Lower lobe of right lung (tissue), 2 donors: ENCODE data around the gene OR2V1. TPM values are rescaled to one million over a fixed set of nuclear protein-coding genes. Genes with fewer than 3 reads are reported as not detected.

Source experiments
- ATAC-seq, 2 donors: fragments of 200-7000 bp; cut with Tn5 transposase; one replicate each; pipeline ENCODE4 v1.9.1; 2020 to 2022; ENCODE audit warnings: mild to moderate bottlenecking in 2 of 2, moderate library complexity in 2 of 2
- DNase-seq: peaks from one replicate; pipeline ENCODE4 v3.0.0-alpha.2; 2020
- H3K27ac ChIP-seq: fragments of 200-600 bp; one replicate; pipeline ENCODE4 v1.8.0; 2022
- H3K27me3 ChIP-seq: fragments of 200-600 bp; one replicate; pipeline ENCODE4 v1.8.0; 2022; ENCODE audit warnings: low read depth
- H3K36me3 ChIP-seq: fragments of 200-600 bp; one replicate; pipeline ENCODE4 v1.8.0; 2022; ENCODE audit warnings: mild to moderate bottlenecking
- H3K4me1 ChIP-seq: fragments of 200-600 bp; one replicate; pipeline ENCODE4 v1.8.0; 2022
- H3K4me3 ChIP-seq: fragments of 200-600 bp; one replicate; pipeline ENCODE4 v1.8.0; 2022; ENCODE audit warnings: mild to moderate bottlenecking
- H3K9me3 ChIP-seq: fragments of 200-600 bp; one replicate; pipeline ENCODE4 v1.8.0; 2022
- intact Hi-C: fragments of 100-400 bp; cut with DNase I; formaldehyde crosslinking; loops from one replicate; pipeline ENCODE4 v1.11.0; 2022
- total RNA-seq: library from RNA; stranded (reverse); fragmentation: NEBNext Ultra II Directional; extraction: Animal tissue kit (Norgen Biotek cat#: 25700); gene quantifications from one replicate; pipeline ENCODE4 v1.2.1, GENCODE V29; 2021
- TF ChIP-seq, protein P1 (sequence below): fragments of 200-600 bp; IDR thresholded peaks from one replicate; pipeline ENCODE4 v1.8.0; 2022; ENCODE audit warnings: antibody characterized with exemption, mild to moderate bottlenecking
- donor health status: DM: no; HTN: yes; CAD: no; lungs with severe emphysema.

OR2V1 gene
- total RNA-seq, 1 donor from 2014 or later = not detected

DNA sequence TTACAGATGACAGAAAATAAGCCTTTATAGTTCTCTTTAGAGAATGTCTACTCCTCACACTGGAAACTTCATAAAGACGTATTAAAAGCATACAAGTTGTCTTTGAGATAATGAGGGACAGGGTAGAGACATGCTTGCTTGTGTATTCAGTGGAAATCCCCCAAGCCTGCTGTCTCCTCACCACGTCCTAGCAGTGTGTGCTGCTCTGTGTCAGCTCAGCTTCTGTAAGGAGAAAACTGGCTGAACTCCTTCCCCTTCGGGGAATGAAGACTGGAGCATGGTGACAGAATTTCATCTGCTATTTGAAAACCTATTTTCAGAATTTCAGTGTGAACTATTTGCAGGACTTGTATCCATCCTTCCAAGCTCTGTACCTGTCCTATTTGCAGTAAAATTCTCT lies 25.8 kb upstream of the OR2V1 start:
- Histone ChIP-seq H3K4me1 (peaks cover 6% of the 10 kb centered on the region), H3K36me3 (no peaks in the 10 kb centered on the region), H3K4me3 (no peak overlapping the region), H3K9me3 (no peaks in the 10 kb centered on the region), H3K27ac (no peak overlapping the region), H3K27me3 (no peaks in the 10 kb centered on the region)
- TF ChIP-seq, protein P1, sequence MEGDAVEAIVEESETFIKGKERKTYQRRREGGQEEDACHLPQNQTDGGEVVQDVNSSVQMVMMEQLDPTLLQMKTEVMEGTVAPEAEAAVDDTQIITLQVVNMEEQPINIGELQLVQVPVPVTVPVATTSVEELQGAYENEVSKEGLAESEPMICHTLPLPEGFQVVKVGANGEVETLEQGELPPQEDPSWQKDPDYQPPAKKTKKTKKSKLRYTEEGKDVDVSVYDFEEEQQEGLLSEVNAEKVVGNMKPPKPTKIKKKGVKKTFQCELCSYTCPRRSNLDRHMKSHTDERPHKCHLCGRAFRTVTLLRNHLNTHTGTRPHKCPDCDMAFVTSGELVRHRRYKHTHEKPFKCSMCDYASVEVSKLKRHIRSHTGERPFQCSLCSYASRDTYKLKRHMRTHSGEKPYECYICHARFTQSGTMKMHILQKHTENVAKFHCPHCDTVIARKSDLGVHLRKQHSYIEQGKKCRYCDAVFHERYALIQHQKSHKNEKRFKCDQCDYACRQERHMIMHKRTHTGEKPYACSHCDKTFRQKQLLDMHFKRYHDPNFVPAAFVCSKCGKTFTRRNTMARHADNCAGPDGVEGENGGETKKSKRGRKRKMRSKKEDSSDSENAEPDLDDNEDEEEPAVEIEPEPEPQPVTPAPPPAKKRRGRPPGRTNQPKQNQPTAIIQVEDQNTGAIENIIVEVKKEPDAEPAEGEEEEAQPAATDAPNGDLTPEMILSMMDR = no peak
- DNase-seq (no peak), ATAC-seq (no peak)
- intact Hi-C loops = no loop called here

DNA sequence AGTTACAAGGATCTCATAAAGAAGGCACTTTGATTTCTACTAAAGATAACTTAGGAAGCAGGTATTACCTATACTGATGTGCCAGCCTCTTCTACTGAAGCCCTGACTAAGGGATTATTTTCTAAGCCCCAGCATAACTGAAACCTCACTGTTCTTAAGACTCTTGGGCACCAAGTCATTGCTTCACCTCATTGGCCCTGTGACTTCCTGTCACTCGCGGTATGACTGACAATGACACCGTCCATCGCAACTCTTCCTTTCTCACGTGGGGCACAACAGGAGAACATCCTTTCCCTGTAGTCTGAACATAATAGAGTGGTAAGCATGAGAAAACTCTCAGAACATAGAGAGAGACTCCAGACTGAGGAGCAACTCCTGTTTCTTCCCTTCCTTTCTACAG lies 22.8 kb upstream of the OR2V1 start:
- DNase-seq = no peak
- no peak overlapping the region for H3K27ac ChIP-seq
- intact Hi-C loops = no loop called here
- H3K4me1 ChIP-seq = no peaks in the 10 kb centered on the region
- TF ChIP-seq, protein P1 = no peak
- no peak for ATAC-seq
- H3K36me3 ChIP-seq = no peaks in the 10 kb centered on the region
- H3K9me3 ChIP-seq = no peaks in the 10 kb centered on the region
- no peaks in the 10 kb centered on the region for H3K27me3 ChIP-seq
- H3K4me3 ChIP-seq = no peak overlapping the region

DNA sequence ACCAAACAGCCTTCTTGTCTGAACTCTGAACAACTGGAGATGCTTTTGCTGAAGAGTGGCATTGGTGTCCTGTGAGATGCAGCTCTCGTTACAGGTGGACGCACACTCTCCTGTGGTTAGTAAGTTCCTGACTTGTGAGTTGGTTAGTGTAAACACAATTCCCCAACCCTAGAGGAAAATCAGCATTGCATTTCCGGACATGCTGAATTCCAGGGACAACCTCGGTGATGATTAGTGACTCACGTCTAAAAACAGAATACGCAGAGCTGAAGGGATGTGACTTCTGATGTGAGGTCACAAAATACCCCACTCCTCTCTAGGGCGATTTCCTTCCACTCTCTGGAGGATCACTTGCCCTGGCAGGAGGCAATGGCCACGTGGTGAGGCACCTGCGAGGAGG lies 21.4 kb upstream of the OR2V1 start:
- Histone ChIP-seq H3K9me3 (no peaks in the 10 kb centered on the region), H3K27me3 (no peaks in the 10 kb centered on the region), H3K27ac (no peak overlapping the region), H3K4me3 (no peak overlapping the region), H3K4me1 (no peaks in the 10 kb centered on the region), H3K36me3 (no peaks in the 10 kb centered on the region)
- no peak for DNase-seq
- intact Hi-C loops = no loop called here
- TF ChIP-seq, protein P1 = no peak
- ATAC-seq = no peak

DNA sequence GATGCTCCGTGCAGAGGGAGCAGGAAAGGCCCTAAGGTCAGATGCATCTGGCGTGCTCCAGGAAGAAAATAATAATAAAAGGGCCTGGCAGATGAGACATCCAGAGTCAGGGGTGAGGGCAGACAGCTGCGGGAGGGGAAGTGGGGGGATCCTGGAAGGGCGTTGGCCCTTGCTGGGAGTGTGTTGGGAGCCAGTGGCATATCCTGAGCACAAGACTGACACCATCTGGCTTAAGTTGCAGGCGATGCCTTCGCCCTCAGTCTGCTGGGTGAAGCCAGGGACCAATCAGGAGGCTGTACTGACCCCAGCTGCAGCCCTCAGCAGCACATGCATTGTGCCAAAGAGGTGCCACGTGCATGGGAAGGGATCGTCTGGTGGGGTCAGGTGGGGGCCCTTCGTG lies 20.2 kb upstream of the OR2V1 start:
- Histone ChIP-seq H3K27ac (no peak overlapping the region), H3K27me3 (no peaks in the 10 kb centered on the region), H3K4me3 (no peak overlapping the region), H3K36me3 (no peaks in the 10 kb centered on the region), H3K4me1 (no peaks in the 10 kb centered on the region), H3K9me3 (no peaks in the 10 kb centered on the region)
- ATAC-seq (no peak), DNase-seq (no peak)
- TF ChIP-seq, protein P1 = no peak
- intact Hi-C loops = no loop called here

DNA sequence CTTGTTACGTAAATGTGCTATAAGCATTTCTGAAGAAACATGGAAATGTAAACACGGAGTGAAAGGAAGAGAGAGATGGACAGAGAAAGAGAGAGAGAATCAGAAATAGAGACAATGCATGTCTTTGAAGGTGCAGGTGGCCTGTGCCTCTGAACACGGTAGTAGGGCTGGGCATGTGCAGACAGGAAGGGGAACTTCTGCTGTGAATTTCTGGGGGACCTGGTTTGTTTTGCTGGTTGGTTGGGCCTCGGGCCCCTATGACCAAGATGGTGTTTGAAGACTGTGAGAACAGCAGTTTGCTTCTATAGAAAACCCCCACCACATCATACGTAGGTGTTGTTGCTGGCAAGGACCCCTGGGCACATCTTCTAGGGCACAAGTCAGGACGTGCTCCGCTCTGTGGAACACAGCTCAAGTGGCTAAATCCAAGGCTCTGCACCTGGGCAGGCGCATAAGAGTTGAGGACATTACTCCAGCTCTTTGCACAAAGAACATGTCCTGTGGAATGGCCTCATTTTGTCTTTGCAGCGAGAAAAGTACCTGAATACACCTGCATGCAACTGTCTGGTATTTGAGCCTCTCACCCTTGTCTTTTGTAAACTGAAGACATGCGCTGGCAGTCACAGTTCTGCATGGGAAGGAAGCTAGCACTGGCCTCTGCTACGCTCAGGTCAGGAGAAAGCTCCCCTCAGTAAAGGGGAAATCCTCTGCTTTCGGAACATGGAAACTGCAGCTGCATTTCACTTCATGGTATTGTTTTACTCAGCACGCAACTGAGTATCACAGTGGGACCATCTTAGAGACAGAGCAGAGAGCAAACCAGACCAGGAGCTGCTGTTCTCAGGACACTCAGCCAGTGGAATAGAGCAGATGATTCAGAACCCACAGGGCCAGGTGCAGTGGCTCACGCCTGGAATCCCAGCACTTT lies 19.1 kb upstream of the OR2V1 start:
- DNase-seq (no peak), ATAC-seq (no peak)
- intact Hi-C loops = no loop called here
- TF ChIP-seq, protein P1 = no peak
- Histone ChIP-seq H3K4me3 (no peak overlapping the region), H3K36me3 (no peaks in the 10 kb centered on the region), H3K27me3 (peaks cover 8% of the 10 kb centered on the region), H3K4me1 (no peaks in the 10 kb centered on the region), H3K27ac (no peak overlapping the region), H3K9me3 (no peaks in the 10 kb centered on the region)
